SW480 (cell line): ENCODE measurements around the gene WDR64.
"Not testable (repeated sequence)": the region's sequence is repeated elsewhere in the genome, so short reads cannot be mapped to it uniquely, and the experiment has no call there.

Experiments
- DNase-seq: peaks from one replicate; pipeline ENCODE4 v3.0.0-alpha.2; 2016; ENCODE audit warnings: low spot score

WDR64 gene

GRCh38 chr1:241658081-241658793, 6.2 kb downstream of the WDR64 start:
- no peak for DNase-seq

- DNase-seq: not testable (repeated sequence)
These were observed 6.9 kb downstream of the WDR64 start for GRCh38 chr1:241659016-241659415.

- no peak for DNase-seq
These were observed 8.4 kb downstream of the WDR64 start for GRCh38 chr1:241660424-241660972.

- no peak for DNase-seq
These were observed 14.3 kb downstream of the WDR64 start for GRCh38 chr1:241666419-241666818.

- DNase-seq: no peak
These were observed 20.2 kb downstream of the WDR64 start for GRCh38 chr1:241672301-241672700.

- DNase-seq: no peak
These were observed 22.8 kb downstream of the WDR64 start for GRCh38 chr1:241674805-241675384.

GRCh38 chr1:241675983-241676382, 23.9 kb downstream of the WDR64 start:
- DNase-seq: no peak

GRCh38 chr1:241677201-241677600, 25.1 kb downstream of the WDR64 start:
- DNase-seq: no peak

GRCh38 chr1:241678536-241678935, 26.5 kb downstream of the WDR64 start:
- DNase-seq: no peak

GRCh38 chr1:241679404-241679803, 27.3 kb downstream of the WDR64 start:
- no peak for DNase-seq

- no peak for DNase-seq
These were observed 27.9 kb downstream of the WDR64 start for GRCh38 chr1:241679961-241680360.

- not testable (repeated sequence) for DNase-seq
These were observed 29.9 kb downstream of the WDR64 start for GRCh38 chr1:241681861-241682448.

GRCh38 chr1:241682921-241683320, 30.8 kb downstream of the WDR64 start:
- DNase-seq: no peak

GRCh38 chr1:241684108-241684507, 32.0 kb downstream of the WDR64 start:
- DNase-seq: no peak

GRCh38 chr1:241688940-241689368, 36.9 kb downstream of the WDR64 start:
- DNase-seq: no peak

GRCh38 chr1:241695246-241696171, 43.4 kb downstream of the WDR64 start:
- no peak for DNase-seq

- DNase-seq: no peak
These were observed 44.2 kb downstream of the WDR64 start for GRCh38 chr1:241696172-241696814.

GRCh38 chr1:241696815-241697639, 44.9 kb downstream of the WDR64 start:
- DNase-seq: no peak

- no peak for DNase-seq
These were observed 45.5 kb downstream of the WDR64 start for GRCh38 chr1:241697640-241698018.

- DNase-seq: no peak
These were observed 46.1 kb downstream of the WDR64 start for GRCh38 chr1:241698177-241698576.
